ENCODE results near the gene CLPX.

DNA sequence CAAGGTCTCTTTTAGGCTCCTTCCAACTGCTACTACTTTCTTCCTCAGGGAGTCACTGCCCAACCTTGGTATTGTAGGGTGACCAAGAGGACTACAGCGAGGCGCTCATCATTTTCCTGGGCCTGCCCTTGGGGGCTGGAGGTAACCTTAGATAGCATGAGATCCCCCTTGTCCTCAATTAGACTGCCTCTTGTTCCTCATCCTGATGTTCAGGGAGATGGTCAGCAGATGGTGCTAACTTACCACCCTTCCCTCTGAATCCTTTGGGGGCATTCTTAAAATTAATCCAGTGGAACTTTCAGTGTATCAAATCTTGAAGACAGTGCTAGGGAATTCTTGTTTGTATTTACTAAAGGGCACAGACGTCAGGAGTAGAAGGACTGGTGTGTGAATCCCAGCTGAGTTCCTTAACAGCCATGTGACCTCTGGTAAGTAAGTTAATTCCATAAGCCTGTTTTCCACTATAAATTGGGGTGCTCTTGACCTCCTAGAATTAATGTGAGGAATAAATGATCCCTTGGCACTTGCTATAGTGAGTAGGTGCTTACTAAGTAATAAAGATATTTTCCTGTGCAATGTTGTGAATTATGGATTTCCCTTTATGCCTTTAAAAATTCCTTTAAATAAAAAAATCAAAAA, 4.1 kb upstream of the CLPX start:
- TF ChIP-seq, protein P1, sequence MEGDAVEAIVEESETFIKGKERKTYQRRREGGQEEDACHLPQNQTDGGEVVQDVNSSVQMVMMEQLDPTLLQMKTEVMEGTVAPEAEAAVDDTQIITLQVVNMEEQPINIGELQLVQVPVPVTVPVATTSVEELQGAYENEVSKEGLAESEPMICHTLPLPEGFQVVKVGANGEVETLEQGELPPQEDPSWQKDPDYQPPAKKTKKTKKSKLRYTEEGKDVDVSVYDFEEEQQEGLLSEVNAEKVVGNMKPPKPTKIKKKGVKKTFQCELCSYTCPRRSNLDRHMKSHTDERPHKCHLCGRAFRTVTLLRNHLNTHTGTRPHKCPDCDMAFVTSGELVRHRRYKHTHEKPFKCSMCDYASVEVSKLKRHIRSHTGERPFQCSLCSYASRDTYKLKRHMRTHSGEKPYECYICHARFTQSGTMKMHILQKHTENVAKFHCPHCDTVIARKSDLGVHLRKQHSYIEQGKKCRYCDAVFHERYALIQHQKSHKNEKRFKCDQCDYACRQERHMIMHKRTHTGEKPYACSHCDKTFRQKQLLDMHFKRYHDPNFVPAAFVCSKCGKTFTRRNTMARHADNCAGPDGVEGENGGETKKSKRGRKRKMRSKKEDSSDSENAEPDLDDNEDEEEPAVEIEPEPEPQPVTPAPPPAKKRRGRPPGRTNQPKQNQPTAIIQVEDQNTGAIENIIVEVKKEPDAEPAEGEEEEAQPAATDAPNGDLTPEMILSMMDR (IDR thresholded peaks at IDR 0.05), result peak in 1 of 3 donors; percentile 58
- TF ChIP-seq POLR2A (IDR thresholded peaks at IDR 0.05), result no peak
